NOMO-1 treated with DMSO at 0.1 percent for 48 hours (cell line): ENCODE measurements around the gene ZNF189.

Experiments used
- DNase-seq: peaks from one replicate; lab custom pipeline; 2025; ENCODE audit not compliant: unreplicated experiment; lab: John Stamatoyannopoulos, UW

ZNF189 gene

GRCh38 chr9:101398068-101398929, at the start of gene ZNF189, which contains the start of gene MRPL50:
TSS of gene ZNF189 (plus strand) at chr9:101398851. CDS start at chr9:101399157, 306 bp downstream.
TSS of gene MRPL50 (minus strand) at chr9:101398618. CDS start at chr9:101398592, 26 bp downstream.
- peak; percentile 100 for DNase-seq

- no peak for DNase-seq
These were observed 48.4 kb upstream of the ZNF189 start for GRCh38 chr9:101350285-101350684.

- no peak for DNase-seq
These were observed 45.7 kb upstream of the ZNF189 start for GRCh38 chr9:101352892-101353463.

GRCh38 chr9:101353683-101354082, 45.0 kb upstream of the ZNF189 start:
- DNase-seq: no peak

- no peak for DNase-seq
These were observed 44.4 kb upstream of the ZNF189 start for GRCh38 chr9:101354143-101354764.

- DNase-seq: no peak
These were observed 43.6 kb upstream of the ZNF189 start for GRCh38 chr9:101354765-101355708.

- no peak for DNase-seq
These were observed 42.0 kb upstream of the ZNF189 start for GRCh38 chr9:101356619-101357018.

GRCh38 chr9:101359679-101360078, 39.0 kb upstream of the ZNF189 start:
- DNase-seq: no peak

- no peak for DNase-seq
These were observed 38.0 kb upstream of the ZNF189 start for GRCh38 chr9:101360647-101361046.

- no peak for DNase-seq
These were observed 36.2 kb upstream of the ZNF189 start for GRCh38 chr9:101362450-101362849.

- DNase-seq: no peak
These were observed 33.5 kb upstream of the ZNF189 start for GRCh38 chr9:101365181-101365580.

GRCh38 chr9:101366038-101366756, 32.5 kb upstream of the ZNF189 start:
- no peak for DNase-seq

- no peak for DNase-seq
These were observed 31.3 kb upstream of the ZNF189 start for GRCh38 chr9:101367323-101367722.

GRCh38 chr9:101369286-101369685, 29.4 kb upstream of the ZNF189 start:
- no peak for DNase-seq

- no peak for DNase-seq
These were observed 28.6 kb upstream of the ZNF189 start for GRCh38 chr9:101369884-101370531.

- DNase-seq: no peak
These were observed 26.8 kb upstream of the ZNF189 start for GRCh38 chr9:101371813-101372212.

GRCh38 chr9:101372327-101373118, 26.1 kb upstream of the ZNF189 start:
- no peak for DNase-seq

- no peak for DNase-seq
These were observed 23.1 kb upstream of the ZNF189 start for GRCh38 chr9:101375546-101375945.
